Measurements from ENCODE around the gene RBM18. TPM values are rescaled to one million over a fixed set of nuclear protein-coding genes. Genes with fewer than 3 reads are reported as not detected.
A peak's percentile ranks its signal among the peaks of the same experiment; 100 is the strongest.

RBM18 gene
- total RNA-seq, 2 donors from 2014 or later, result 21.5 TPM

- Histone ChIP-seq H3K4me3 (no peak overlapping the region), H3K4me1 (no peaks in the 10 kb centered on the region), H3K36me3 (no peaks in the 10 kb centered on the region), H3K27me3 (no peaks in the 10 kb centered on the region), H3K9me3 (no peaks in the 10 kb centered on the region), H3K9ac (ENCODE audit: low read depth in 2 of 2, low read length in 2 of 2) (no peak overlapping the region), H3K27ac (no peak overlapping the region)
- no peak for TF ChIP-seq CTCF (IDR thresholded peaks at IDR 0.05)
- intact Hi-C loops (cut with DNase I), result no loop called here
- peak; percentile 60 for DNase-seq
Measured at GRCh38 chr9:122190597-122191381, 73.9 kb downstream of the RBM18 start.

GRCh38 chr9:122188369-122188768, 76.3 kb downstream of the RBM18 start:
- Histone ChIP-seq H3K4me1 (no peaks in the 10 kb centered on the region), H3K36me3 (no peaks in the 10 kb centered on the region), H3K27me3 (no peaks in the 10 kb centered on the region), H3K9me3 (no peaks in the 10 kb centered on the region), H3K4me3 (no peak overlapping the region), H3K9ac (ENCODE audit: low read depth in 2 of 2, low read length in 2 of 2) (no peak overlapping the region), H3K27ac (no peak overlapping the region)
- no peak for TF ChIP-seq CTCF (IDR thresholded peaks at IDR 0.05)
- DNase-seq, result no peak
- intact Hi-C loops (cut with DNase I), result no loop called here

Other genes with a start within 250 kb of the RBM18 start
- gene TTLL11, start 171.5 kb downstream of the RBM18 start, total RNA-seq, result 1 to 10 TPM; 5.1 to 5.5 TPM
- gene NDUFA8, start 105.1 kb downstream of the RBM18 start, total RNA-seq, result 100 to 1,000 TPM in 1 of 2 donors, 10 to 100 TPM in 1; 77.4 to 103 TPM
- 1 to 10 TPM in 1 of 2 donors, not detected in 1; 7.0 TPM for gene MORN5, start 104.9 kb downstream of the RBM18 start, total RNA-seq
- gene LHX6, start 35.9 kb downstream of the RBM18 start, total RNA-seq, result 1 to 10 TPM; 1.1 to 1.2 TPM
- 10 to 100 TPM; 53.3 to 70.8 TPM for gene MRRF, start within 50 bp of the RBM18 start, total RNA-seq
- 10 to 100 TPM in 1 of 2 donors, 1 to 10 TPM in 1; 6.2 to 26.7 TPM for gene PTGS1, start 106.2 kb upstream of the RBM18 start, total RNA-seq
- not detected for gene OR1J1, start 213.1 kb upstream of the RBM18 start, total RNA-seq
- gene OR1J2, start 246.0 kb upstream of the RBM18 start, total RNA-seq, result not detected

Measured in colonic mucosa (tissue), 4 donors.